ENCODE measurements around the gene SETX.

SETX gene

GRCh38 chr9:132231019-132231701 is 123.6 kb downstream of the SETX start:
- Histone ChIP-seq H3K4me3 (IDR thresholded peaks at IDR 0.05; ENCODE audit: insufficient read depth, low read depth, low read length) (no peak overlapping the region), H3K27ac (no peak overlapping the region), H3K9ac (no peak overlapping the region), H2AFZ (ENCODE audit: low read depth) (no peak overlapping the region), H4K20me1 (ENCODE audit: insufficient read depth) (no peaks in the 10 kb centered on the region), H3K4me1 (ENCODE audit: low read depth, poor library complexity, severe bottlenecking) (no peaks in the 10 kb centered on the region), H3K36me3 (ENCODE audit: insufficient read depth) (no peaks in the 10 kb centered on the region), H3K4me2 (no peak overlapping the region), H3K79me2 (ENCODE audit: insufficient read depth, low read depth) (no peaks in the 10 kb centered on the region), H3K27me3 (ENCODE audit: insufficient read depth, low read depth) (peaks cover 86% of the 10 kb centered on the region)
- TF ChIP-seq CTCF (conservative IDR thresholded peaks at IDR 0.05; ENCODE audit: low read depth, low read length): no peak

- H3K4me1 ChIP-seq (ENCODE audit: low read depth, poor library complexity, severe bottlenecking): no peaks in the 10 kb centered on the region
- H3K79me2 ChIP-seq (ENCODE audit: insufficient read depth, low read depth): no peaks in the 10 kb centered on the region
- no peak for TF ChIP-seq CTCF (conservative IDR thresholded peaks at IDR 0.05; ENCODE audit: low read depth, low read length)
Measured at GRCh38 chr9:132230605-132231004, 124.2 kb downstream of the SETX start.

GRCh38 chr9:132228062-132228461 is 126.7 kb downstream of the SETX start:
- Histone ChIP-seq H3K4me1 (ENCODE audit: low read depth, poor library complexity, severe bottlenecking) (no peaks in the 10 kb centered on the region), H3K4me2 (no peak overlapping the region), H3K79me2 (ENCODE audit: insufficient read depth, low read depth) (no peaks in the 10 kb centered on the region), H3K27me3 (ENCODE audit: insufficient read depth, low read depth) (peaks cover 89% of the 10 kb centered on the region), H2AFZ (ENCODE audit: low read depth) (no peak overlapping the region), H3K36me3 (ENCODE audit: insufficient read depth) (no peaks in the 10 kb centered on the region), H3K9ac (no peak overlapping the region), H3K27ac (no peak overlapping the region), H3K4me3 (IDR thresholded peaks at IDR 0.05; ENCODE audit: insufficient read depth, low read depth, low read length) (no peak overlapping the region), H4K20me1 (ENCODE audit: insufficient read depth) (no peaks in the 10 kb centered on the region)
- no peak for TF ChIP-seq CTCF (conservative IDR thresholded peaks at IDR 0.05; ENCODE audit: low read depth, low read length)

More at GRCh38 chr9:132230605-132231004, 124.2 kb downstream of the SETX start:
- no peak overlapping the region for H2AFZ ChIP-seq (ENCODE audit: low read depth)
- H3K36me3 ChIP-seq (ENCODE audit: insufficient read depth): no peaks in the 10 kb centered on the region
- no peaks in the 10 kb centered on the region for H4K20me1 ChIP-seq (ENCODE audit: insufficient read depth)
- no peak overlapping the region for H3K27ac ChIP-seq
- peaks cover 88% of the 10 kb centered on the region for H3K27me3 ChIP-seq (ENCODE audit: insufficient read depth, low read depth)
- H3K4me2 ChIP-seq: no peak overlapping the region
- H3K9ac ChIP-seq: no peak overlapping the region
- H3K4me3 ChIP-seq (IDR thresholded peaks at IDR 0.05; ENCODE audit: insufficient read depth, low read depth, low read length): no peak overlapping the region

GRCh38 chr9:132226571-132227430 is 128.0 kb downstream of the SETX start:
- no peak overlapping the region for H3K4me2 ChIP-seq
- no peak overlapping the region for H2AFZ ChIP-seq (ENCODE audit: low read depth)
- no peaks in the 10 kb centered on the region for H3K4me1 ChIP-seq (ENCODE audit: low read depth, poor library complexity, severe bottlenecking)
- no peak for TF ChIP-seq CTCF (conservative IDR thresholded peaks at IDR 0.05; ENCODE audit: low read depth, low read length)
- H3K27ac ChIP-seq: no peak overlapping the region
- H4K20me1 ChIP-seq (ENCODE audit: insufficient read depth): no peaks in the 10 kb centered on the region
- peaks cover 88% of the 10 kb centered on the region for H3K27me3 ChIP-seq (ENCODE audit: insufficient read depth, low read depth)
- H3K4me3 ChIP-seq (IDR thresholded peaks at IDR 0.05; ENCODE audit: insufficient read depth, low read depth, low read length): no peak overlapping the region
- H3K36me3 ChIP-seq (ENCODE audit: insufficient read depth): no peaks in the 10 kb centered on the region
- no peak overlapping the region for H3K9ac ChIP-seq
- no peaks in the 10 kb centered on the region for H3K79me2 ChIP-seq (ENCODE audit: insufficient read depth, low read depth)
